ENCODE data around the gene MDM1. TPM values are rescaled to one million over a fixed set of nuclear protein-coding genes. Genes with fewer than 3 reads are reported as not detected.

MDM1 gene
- total and polyA plus RNA-seq, 2 of the 13 experiments (the other 11 are each of a cell fraction or from before 2014, with no cell fraction given) = 4.6 to 15.2 TPM

GRCh38 chr12:68285541-68285940 lies 46.6 kb downstream of the MDM1 start (continued):
- TF ChIP-seq ZNF878 (CRISPR knock-in tag; IDR thresholded peaks at IDR 0.05) = no peak
- no peak for TF ChIP-seq UBTF (CRISPR knock-in tag; IDR thresholded peaks at IDR 0.05)
- TF ChIP-seq ZBTB7B (CRISPR knock-in tag; IDR thresholded peaks at IDR 0.05) = no peak
- no peak for TF ChIP-seq ZNF574 (CRISPR knock-in tag; IDR thresholded peaks at IDR 0.05)
- no peak for TF ChIP-seq HIC2 (CRISPR knock-in tag; IDR thresholded peaks at IDR 0.05; ENCODE audit: low read depth)
- no peak for TF ChIP-seq YEATS4 (CRISPR knock-in tag; IDR thresholded peaks at IDR 0.05; ENCODE audit: borderline replicate concordance)
- TF ChIP-seq IKZF4 (CRISPR knock-in tag; IDR thresholded peaks at IDR 0.05; ENCODE audit: borderline replicate concordance, low read depth, not compliant biosample characterization) = no peak
- TF ChIP-seq JUN (CRISPR knock-in tag; IDR thresholded peaks at IDR 0.05) = no peak
- TF ChIP-seq AKAP8 (CRISPR knock-in tag; IDR thresholded peaks at IDR 0.05) = no peak
- no peak for TF ChIP-seq ZNF713 (CRISPR knock-in tag; IDR thresholded peaks at IDR 0.05)
- TF ChIP-seq ELK4 (CRISPR knock-in tag; IDR thresholded peaks at IDR 0.05; ENCODE audit: borderline replicate concordance) = no peak
